ENCODE measurements around the gene CLEC11A.

CLEC11A gene, protein sequence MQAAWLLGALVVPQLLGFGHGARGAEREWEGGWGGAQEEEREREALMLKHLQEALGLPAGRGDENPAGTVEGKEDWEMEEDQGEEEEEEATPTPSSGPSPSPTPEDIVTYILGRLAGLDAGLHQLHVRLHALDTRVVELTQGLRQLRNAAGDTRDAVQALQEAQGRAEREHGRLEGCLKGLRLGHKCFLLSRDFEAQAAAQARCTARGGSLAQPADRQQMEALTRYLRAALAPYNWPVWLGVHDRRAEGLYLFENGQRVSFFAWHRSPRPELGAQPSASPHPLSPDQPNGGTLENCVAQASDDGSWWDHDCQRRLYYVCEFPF

GRCh38 chr19:50723069-50723468 lies at the start of gene CLEC11A:
TSS of gene CLEC11A (plus strand) at chr19:50723364. CDS start at chr19:50723526, 162 bp downstream.
- no peak for DNase-seq

- DNase-seq = no peak
These were observed 46.5 kb upstream of the CLEC11A start for GRCh38 chr19:50676625-50677197.

- no peak for DNase-seq
These were observed 45.5 kb upstream of the CLEC11A start for GRCh38 chr19:50677636-50678035.

- no peak for DNase-seq
These were observed 44.8 kb upstream of the CLEC11A start for GRCh38 chr19:50678323-50678722.

DNA sequence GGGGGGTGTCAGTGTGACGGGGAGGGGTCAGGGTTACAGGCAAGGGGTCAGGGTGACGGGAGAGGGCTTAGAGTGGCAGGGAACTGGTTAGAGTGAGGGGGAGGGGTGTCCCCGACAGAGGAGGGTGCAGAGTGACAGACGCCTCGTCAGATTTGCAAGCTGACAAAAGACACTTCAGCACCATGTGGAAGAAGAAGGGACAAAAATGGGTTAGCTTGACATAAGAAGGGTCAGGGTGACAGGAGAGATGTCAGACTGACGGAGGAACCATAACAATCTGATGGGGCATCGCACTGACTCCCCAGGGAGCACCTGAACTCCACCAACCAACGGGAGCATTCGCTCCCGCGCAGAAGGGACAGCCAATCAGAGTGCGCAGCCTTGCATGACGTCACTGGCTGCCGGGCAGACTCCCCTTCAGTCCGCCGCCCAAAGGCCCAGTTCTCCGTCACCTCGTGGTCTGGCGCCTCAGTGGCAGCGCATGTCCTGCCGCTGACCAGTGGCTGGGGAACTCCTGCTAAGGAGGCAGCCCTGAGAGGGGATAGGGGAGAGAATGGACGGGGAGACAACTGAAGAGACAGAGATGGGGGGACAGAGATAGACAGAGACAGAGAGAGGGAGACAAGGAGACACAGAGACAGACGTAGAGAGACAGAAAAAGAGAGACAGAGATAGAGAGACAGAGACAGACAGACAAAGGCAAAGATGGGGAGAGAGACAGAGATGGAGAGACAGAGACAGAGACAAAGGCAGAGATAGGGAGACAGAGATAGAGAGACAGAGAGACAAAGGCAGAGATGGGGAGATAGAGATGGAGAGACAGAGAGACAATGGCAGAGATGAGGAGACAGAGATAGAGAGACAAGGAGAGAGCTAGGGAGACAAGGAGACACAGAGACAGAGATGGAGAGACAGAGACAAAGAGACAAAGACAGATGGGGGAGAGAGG lies 43.7 kb upstream of the CLEC11A start:
- no peak for DNase-seq

DNA sequence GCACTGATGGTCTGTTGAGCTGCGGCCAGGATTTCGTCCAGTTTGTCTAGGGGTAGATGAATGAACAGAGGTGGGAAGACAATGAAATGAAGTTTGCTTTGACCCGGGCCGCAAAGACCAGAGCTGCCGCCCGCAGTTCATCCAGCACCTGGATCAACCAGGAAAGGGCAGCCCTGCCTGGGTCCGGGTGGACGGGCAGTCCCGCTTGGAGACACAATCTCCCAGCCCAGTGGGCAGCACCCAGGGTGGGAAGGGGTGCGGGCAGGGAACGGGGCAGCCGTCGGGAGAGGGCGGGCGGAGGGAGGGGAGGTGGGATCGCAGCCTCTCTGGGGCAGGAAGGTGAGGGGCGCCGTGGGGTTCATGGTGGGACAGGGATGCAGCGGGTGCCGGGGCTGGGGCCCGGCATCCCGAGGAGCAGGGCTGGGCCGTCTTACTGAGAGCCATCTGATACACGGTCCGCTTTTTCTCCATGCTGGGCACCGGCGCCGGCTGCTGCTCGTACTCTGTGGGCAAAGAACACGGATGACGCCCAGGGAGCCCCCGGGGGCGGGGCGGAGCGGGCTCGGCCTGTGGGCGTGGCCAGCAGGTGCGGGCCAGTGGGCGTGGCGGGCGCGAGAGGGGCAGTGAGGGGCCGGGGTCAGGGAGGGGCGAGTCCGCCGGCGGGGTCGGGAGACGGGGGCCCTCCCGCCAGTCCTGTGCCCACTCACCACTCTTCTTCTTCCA lies 36.7 kb upstream of the CLEC11A start:
- DNase-seq = no peak

- no peak for DNase-seq
These were observed 34.4 kb upstream of the CLEC11A start for GRCh38 chr19:50688766-50689165.

DNA sequence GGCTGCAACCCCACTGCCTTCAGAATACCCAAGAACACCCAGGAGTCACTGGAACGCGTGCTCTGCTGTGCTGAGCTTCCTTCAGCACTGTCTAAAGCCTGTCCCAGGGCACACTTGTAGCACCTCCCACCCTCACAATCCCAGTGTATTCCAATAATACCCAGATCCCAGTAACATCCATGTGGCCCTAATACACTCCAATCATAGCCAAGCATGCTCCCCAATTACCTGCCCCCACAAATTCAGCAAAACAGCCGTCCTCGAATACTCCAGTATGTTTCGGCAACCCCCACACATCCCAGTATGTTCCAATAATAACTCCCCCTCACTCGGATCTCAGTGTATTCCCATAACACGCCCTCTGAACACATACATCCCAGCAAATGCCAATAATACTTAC lies 32.7 kb upstream of the CLEC11A start:
- no peak for DNase-seq

DNA sequence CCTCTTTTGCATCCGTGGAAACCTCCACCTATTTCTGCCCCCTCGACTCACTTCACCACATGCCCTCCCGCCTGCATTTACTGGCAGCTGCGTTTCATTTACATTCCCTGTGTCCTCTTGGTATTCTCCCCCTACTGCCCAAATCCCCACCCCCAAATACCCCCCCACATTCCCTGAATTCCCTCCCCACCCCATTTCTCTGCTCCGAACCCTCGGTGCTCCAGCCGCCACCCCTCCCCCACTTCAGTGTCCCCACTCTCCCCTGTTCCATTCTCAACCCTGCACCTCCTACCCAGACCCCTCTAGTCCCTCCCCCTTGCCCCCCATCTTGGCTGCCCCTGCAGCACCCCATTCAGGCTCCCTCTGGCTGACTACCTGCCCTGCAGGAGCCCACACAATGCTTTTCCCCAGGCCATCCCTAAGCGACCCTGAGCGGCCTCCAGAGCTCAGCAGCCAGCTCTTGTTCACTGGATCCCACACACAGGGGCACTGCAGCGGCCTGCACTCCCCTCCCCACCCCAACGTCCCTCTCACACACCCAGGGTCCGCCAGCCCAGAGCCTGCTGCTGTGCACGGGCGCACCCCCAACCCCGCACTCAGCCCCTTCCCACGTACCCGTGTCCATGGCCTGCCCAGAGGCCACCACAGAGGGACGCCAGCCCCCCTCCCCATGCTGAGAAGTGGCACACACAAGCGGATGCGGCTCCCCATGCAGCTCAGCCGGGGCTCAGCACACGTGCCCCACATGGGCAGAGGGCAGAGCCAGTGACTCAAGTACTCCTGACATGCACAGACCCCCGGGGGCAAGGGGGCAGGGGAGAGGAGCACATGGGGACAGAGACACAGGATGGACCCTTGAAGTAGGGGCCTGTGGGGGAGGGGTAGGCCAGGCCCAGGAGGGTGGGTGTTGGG lies 29.8 kb upstream of the CLEC11A start:
- DNase-seq = no peak

DNA sequence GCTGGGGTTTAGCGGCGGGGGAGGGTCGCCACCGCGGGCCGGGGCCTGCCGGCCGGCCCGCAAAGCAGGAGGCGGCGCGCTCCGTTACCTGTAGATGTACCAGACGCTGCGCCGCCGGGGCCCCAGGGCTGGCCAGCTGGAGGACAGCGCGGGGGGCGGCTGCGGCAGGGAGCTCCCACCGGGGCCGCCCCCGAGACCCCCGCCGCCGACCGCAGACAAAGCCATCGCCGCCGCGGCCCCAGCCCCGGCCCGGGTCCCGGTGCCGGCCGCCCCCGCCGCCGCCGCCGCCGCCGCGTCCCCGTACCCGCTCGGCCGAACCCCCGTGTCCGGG lies 28.4 kb upstream of the CLEC11A start:
- no peak for DNase-seq

DNA sequence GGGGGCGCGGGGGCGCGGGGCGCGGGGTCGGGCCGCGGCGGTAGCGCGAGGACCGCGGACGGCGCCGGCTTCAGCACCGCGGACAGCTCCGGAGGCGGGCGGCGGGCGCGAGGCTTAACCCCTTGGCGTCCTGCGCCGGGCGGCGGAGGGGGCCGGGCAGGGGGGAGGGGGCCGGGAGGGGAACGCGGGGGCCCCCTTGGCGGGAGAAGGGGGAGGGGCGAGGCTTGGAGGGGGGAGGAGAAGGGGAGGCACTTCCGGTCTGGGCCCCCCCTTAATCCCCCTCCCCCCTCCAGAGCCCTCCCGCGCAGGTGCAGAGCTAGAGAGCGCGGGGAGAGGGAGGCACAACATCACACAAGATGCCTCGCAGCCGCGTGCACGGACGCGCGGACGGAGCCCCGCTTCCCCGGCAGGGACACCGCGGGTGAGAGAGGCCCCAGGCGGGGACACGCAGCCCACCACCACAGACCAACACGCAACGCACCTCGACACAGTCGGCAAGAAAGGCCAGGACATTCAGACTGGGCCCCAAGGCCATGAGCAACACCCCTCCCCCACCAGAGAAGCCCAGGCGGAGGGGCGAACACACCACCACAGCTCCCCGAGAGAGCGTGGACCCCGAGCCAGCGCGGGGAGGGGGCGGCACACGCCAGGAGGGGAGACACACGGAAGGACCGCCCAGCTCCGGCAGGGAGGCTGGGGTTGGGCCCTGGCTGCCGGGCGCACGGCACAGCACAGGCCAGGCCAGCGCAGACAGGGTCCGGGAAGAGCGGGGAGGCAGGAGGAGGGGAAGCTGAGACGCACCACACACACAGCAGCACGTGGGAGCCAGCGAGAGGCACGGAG lies 27.7 kb upstream of the CLEC11A start:
- DNase-seq = peak; percentile 44

DNA sequence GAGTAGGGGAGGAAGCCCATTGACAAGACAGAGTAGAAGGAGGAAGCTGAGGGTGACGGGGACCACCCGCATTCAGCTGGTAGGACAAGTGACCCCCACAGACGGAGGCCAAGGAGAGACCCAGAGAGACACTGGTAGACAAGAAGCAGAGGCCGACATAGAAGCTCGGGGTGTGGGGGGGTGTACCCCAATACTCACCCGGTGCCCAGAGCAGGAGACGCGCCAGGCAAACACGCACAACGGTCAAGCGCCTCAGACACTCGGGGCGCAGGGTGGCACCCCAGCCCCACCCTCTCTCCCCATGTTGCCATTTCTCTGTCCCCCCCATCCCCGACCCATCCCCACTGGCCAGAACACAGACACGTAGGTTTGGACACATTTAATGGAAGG lies 27.1 kb upstream of the CLEC11A start:
- no peak for DNase-seq

DNA sequence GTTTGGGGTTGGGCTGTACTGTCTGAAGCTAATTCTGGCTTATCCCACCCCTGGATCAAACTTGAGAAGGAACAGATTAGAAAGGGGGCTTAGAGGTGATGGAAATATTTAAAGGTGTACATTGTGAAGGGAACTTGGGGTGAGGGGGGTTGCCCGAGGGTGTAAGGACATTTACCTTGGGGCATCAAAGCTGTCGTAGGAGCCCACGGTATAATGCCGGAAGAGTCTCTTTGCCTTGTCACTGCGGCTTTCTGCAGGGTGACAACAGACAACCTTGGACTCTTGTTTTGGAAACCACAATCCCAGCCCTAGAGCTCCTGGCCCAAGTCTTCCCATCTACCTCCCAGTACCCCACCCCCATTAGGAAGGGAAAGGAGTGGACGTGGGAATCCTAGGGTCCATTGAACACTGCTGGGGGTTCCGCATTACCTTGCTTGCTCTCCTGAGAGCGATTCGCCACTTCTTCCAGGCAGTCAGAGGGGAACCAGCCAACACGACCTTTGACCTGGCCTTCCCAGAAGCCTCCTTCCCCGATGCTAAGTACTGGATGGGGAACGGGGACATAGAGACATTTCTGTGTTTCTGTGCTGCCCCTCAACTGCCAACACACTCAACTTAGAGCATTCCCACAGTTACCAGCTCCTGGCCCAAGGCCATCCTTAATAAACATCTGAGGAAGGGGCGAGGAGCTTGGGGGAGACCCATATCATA lies 25.6 kb upstream of the CLEC11A start:
- no peak for DNase-seq

GRCh38 chr19:50701367-50701985 lies 21.7 kb upstream of the CLEC11A start:
- DNase-seq = no peak

DNA sequence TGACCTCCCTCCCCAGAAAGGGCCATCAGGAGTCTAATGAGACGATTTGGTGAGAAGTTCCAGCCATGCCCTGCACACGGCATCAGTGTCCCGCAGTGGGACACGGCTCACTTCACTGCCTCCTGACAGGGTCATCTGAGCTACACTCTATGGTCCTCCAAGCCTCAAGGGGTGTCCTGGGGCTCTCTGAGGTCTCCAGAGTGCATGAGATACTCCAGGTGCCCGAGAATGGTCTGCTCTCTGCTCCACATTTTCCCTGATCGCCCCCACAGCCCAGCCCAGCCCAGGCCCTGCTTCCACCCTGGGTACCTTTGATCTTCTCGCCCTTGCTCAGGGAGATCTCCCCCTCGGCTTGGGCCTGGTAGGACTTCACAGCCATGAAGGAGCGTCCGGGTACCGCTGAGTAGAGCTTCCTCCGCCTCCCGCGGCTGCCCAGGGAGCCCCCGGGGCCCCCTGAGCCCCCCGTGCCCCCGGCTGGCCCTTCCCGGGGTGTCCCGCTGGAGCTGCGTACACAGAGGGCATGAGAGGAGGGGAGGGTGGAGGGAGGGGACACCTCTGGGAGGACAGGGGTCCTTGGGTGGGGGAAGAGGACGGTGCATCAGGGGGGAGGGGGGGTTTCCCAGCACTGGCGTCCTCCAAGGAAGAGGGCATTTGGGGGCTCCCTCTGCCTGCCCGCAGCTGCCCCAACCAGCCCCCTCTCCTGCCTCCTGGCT lies 20.9 kb upstream of the CLEC11A start:
- DNase-seq = no peak

GRCh38 chr19:50702871-50703829 lies 20.0 kb upstream of the CLEC11A start:
- no peak for DNase-seq

- peak; percentile 29 for DNase-seq
These were observed 19.0 kb upstream of the CLEC11A start for GRCh38 chr19:50703915-50704796.
